ENCODE data around the gene PRKCE.

PRKCE gene

DNA sequence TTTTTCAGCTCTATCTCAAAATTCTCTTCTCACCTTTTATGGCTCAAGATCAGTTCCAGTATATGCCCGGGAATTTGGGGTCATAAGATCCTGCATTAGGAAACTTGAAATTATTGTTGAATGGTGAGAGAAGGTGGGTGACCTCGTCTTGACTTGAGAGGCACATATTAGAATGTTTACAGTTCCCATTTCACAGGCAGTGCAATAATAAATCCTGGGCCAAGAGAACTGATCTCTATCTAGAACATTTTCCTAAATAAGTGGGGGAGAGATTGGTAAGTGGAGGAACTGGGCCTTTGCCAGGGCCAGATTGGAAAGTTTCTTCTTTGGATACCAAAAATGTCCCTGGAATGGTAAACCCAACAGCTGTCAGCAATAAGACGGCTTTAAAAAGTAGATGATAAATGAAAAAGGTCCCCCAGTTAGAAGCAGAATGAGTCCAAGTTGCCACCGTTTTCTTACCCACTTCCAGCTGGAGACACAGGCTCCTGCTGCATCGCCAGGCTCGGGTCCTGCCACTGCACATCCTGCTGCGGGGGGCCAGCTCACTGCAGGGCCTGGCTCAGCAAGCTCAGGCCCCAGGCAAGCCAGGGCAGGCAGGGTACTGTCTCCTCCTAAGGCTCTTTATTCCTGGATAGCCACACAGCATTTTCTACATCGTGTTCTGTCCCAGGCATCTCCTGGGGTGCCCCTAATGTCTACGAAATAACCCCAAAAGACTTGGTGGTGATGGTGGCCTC is 519.3 kb downstream of the PRKCE start:
- TF ChIP-seq, protein P1, sequence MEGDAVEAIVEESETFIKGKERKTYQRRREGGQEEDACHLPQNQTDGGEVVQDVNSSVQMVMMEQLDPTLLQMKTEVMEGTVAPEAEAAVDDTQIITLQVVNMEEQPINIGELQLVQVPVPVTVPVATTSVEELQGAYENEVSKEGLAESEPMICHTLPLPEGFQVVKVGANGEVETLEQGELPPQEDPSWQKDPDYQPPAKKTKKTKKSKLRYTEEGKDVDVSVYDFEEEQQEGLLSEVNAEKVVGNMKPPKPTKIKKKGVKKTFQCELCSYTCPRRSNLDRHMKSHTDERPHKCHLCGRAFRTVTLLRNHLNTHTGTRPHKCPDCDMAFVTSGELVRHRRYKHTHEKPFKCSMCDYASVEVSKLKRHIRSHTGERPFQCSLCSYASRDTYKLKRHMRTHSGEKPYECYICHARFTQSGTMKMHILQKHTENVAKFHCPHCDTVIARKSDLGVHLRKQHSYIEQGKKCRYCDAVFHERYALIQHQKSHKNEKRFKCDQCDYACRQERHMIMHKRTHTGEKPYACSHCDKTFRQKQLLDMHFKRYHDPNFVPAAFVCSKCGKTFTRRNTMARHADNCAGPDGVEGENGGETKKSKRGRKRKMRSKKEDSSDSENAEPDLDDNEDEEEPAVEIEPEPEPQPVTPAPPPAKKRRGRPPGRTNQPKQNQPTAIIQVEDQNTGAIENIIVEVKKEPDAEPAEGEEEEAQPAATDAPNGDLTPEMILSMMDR (IDR thresholded peaks at IDR 0.05; ENCODE audit: borderline replicate concordance, insufficient read depth, low read depth, low read length), result no peak
- no peak overlapping the region for H3K4me3 ChIP-seq (ENCODE audit: low read depth, low read length)

DNA sequence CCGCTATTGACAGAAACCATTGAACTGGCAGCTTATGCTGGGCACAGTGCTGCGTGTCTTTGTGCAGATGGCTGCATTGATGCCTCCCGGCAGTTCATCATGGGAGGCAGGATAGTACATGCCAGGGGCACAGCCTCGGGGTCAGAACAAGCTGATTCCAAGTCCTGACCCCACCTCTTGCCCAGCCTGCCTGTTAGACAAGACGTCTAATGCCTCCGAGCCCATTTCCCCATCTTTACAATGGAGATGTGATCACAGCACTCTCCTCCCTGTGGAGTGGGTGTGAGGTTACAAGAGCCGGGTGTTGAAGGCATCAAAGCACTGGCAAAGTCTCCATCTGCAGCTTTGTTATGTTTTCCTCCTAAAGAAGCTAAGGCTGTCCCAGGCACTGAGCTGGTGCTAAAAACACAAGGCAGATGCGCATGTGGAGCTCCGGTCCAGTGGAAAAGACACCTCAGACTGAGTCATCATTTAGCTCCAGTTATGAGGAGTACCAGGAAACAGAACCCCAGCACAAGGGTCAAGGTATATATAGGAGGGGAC is 520.0 kb downstream of the PRKCE start:
- TF ChIP-seq, protein P1 (IDR thresholded peaks at IDR 0.05; ENCODE audit: borderline replicate concordance, insufficient read depth, low read depth, low read length), result no peak
- no peak overlapping the region for H3K4me3 ChIP-seq (ENCODE audit: low read depth, low read length)

DNA sequence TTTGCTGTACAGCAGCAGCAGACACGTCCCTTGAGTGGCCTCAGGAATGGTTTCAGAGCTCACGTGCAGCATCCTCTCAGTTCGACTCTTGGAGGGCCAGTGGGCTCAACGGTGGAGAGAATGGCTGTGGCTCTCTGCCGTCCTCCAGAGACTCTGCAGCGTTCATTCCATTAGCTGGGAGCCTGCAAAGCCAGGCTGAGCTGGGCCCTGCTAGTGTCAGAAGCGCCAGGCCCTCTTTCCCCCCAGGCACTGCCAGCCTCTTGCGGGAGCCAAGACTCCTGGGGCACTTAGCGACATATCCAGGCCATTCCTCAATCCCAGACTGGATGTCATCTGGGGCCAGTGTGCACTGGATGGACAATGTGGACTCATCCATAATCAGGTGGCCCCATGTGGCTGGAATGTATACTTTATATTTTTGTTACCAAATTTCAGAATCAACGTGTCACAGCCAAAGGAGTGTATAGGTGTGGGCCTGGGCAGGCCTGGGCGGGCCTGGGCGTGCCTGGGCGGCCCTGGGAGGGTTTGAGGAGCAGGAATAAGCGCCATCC is 520.6 kb downstream of the PRKCE start:
- no peak overlapping the region for H3K4me3 ChIP-seq (ENCODE audit: low read depth, low read length)
- TF ChIP-seq, protein P1 (IDR thresholded peaks at IDR 0.05; ENCODE audit: borderline replicate concordance, insufficient read depth, low read depth, low read length), result no peak

DNA sequence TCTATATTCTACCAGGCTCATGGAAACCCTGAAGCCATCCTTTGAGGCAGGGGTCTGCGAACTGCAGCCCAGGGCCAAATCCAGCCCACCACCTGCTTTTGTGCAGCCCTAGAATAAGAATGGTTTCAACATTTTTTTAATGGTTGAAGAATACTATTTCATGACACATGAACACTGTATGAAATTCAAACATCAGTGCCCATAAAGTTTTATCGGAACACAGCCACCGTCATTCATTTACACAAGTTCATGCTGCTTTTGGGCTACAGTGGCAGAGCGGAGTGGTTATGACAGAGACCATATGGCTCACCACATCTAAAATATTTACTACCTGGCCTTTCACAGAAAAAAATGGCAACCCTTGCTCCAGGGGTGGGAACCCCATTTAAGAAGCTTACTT is 521.6 kb downstream of the PRKCE start:
- no peak overlapping the region for H3K4me3 ChIP-seq (ENCODE audit: low read depth, low read length)
- TF ChIP-seq, protein P1 (IDR thresholded peaks at IDR 0.05; ENCODE audit: borderline replicate concordance, insufficient read depth, low read depth, low read length), result no peak

DNA sequence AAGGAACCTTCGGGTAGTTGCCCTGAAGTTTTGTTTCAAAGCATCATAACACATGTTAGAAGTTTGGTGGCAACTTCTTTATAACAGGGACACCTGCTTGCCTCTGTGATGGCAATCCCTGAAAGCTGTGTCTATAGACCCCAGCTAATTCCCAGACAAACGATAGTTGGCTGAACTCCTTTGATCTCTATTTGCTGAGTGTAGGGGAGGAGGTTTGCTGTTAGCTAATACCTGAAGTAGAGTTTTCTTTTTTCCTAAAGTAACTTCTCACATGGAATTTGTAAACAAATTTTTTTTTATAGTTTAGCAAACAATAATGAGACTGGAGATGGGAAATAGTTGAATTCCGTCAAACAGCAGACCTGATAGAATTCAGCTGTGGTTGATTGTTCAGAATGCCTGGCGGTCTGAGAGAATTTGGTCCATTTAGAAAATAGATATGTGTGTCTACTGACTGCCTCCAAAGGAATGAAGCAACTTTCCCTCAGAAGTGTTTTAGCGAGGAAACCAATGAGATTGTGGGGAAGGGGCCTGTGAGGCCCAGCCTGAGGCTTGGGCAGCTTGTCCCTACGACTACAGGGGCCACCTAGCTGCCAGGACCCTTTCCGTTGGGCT is 522.3 kb downstream of the PRKCE start:
- TF ChIP-seq, protein P1 (IDR thresholded peaks at IDR 0.05; ENCODE audit: borderline replicate concordance, insufficient read depth, low read depth, low read length), result no peak

DNA sequence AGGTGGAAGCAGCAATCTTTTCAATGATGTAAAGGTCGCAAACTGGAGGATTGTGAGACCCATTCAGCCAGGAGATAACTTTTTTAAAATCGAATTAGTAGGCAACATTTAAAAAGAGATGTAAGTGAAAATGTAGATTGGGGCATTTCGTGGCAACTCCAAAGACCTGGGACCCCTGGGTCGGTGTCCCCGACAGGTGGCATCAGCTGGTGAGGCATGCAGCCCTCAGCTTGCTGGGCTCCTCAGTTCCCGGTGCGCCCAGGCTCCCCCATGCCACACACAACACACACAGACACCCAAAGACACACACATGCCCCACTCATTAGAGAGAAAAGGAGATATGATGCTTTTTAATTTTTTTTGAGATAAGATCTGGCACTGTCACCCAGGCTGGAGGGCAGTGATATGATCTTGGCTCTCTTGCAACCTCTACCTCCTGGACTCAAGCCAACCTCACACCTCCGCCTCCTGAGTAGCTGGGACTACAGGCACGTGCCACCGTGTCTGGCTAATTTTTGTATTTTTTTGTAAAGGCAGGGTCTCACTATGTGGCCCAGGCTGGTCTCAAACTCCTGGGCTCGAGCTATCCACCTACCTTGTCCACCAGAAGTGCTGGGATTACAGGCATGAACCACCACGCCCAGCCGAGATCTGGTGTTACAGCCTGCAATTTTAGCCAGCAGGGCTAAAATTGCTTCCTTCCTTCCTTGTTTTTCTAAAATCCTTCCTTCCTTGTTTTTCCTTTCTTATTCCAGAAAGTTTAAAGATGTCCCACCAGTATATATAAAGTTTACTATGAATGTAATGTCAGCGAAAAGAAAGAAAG is 523.1 kb downstream of the PRKCE start:
- H3K4me3 ChIP-seq (ENCODE audit: low read depth, low read length), result no peak overlapping the region
- TF ChIP-seq, protein P1 (IDR thresholded peaks at IDR 0.05; ENCODE audit: borderline replicate concordance, insufficient read depth, low read depth, low read length), result no peak

More for the DNA sequence above, 522.3 kb downstream of the PRKCE start:
- no peak overlapping the region for H3K4me3 ChIP-seq (ENCODE audit: low read depth, low read length)
